Lower leg skin (tissue), 3 donors: ENCODE measurements around the gene RYR2.

Experiments
- POLR2A ChIP-seq, 2 donors: fragments of 450-650 bp; IDR thresholded peaks; one replicate each; pipeline ENCODE4 v1.6.1; 2016 to 2017; ENCODE audit warnings: antibody characterized with exemption in 2 of 2, mild to moderate bottlenecking in 1 of 2, moderate library complexity in 1 of 2
- TF ChIP-seq, protein P1 (sequence below), 3 donors: fragments of 450-650 bp; IDR thresholded peaks; one replicate each; pipeline ENCODE4 v1.5.1; 2016; ENCODE audit warnings: antibody characterized with exemption in 3 of 3, mild to moderate bottlenecking in 3 of 3, moderate library complexity in 2 of 3

DNA sequence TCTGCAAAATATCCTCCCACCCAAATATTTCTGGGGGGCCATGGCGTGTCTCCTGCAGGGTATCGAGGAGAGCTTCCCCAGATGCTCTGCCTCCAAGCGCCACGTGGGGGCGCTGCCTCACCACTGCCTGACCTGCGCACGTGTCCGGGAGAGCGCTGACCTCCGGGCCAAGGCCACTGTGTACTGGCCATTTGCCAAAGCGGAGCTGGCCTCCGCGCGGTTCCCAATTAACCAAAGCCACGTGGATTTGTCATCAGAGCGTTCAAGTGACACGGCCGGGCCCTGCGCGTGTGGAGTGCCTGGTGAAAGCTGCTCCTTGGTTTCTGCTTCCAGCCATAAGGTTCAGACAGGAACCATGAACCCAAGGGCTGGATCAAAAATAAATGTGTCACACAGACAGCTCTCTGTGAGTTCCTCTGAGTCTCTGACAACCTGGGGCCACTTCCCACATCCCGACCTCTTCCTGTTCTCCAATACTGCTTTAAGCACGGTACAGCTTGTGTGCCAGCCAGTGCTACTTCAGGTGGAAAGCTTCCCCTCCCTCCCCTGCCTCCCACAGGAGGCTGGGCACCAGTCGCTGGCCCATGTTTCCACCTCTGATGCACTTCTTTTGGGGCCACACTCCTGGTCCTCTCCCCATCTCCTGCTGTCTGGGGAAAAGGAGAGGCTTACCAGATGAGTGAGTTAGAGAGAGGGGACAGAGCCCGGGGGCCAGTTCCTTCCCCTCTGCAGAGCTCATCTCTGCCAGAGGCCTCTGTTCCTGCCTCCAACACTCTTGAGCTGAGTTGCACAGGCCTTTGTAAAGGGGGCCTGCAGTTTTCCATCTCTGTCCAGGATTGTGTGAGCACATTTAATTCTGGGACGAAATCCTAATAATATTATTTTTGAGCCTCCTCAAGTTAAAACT is 822.6 kb downstream of the RYR2 start:
- TF ChIP-seq, protein P1, sequence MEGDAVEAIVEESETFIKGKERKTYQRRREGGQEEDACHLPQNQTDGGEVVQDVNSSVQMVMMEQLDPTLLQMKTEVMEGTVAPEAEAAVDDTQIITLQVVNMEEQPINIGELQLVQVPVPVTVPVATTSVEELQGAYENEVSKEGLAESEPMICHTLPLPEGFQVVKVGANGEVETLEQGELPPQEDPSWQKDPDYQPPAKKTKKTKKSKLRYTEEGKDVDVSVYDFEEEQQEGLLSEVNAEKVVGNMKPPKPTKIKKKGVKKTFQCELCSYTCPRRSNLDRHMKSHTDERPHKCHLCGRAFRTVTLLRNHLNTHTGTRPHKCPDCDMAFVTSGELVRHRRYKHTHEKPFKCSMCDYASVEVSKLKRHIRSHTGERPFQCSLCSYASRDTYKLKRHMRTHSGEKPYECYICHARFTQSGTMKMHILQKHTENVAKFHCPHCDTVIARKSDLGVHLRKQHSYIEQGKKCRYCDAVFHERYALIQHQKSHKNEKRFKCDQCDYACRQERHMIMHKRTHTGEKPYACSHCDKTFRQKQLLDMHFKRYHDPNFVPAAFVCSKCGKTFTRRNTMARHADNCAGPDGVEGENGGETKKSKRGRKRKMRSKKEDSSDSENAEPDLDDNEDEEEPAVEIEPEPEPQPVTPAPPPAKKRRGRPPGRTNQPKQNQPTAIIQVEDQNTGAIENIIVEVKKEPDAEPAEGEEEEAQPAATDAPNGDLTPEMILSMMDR (IDR thresholded peaks at IDR 0.05), result peak in 1 of 3 donors; percentile 42
- no peak for TF ChIP-seq POLR2A (IDR thresholded peaks at IDR 0.05)
